ENCODE measurements around the gene SFRP2. TPM values are rescaled to one million over a fixed set of nuclear protein-coding genes. Genes with fewer than 3 reads are reported as not detected.

The SFRP2 gene
- total and polyA plus RNA-seq, 12 donors, result 0.30 to 5.2 (median 0.77) TPM; not detected in 5

- no peak overlapping the region for H3K4me3 ChIP-seq
- DNase-seq (no peak), ATAC-seq (no peak)
- H3K4me1 ChIP-seq, result no peaks in the 10 kb centered on the region
- TF ChIP-seq CTCF (IDR thresholded peaks at IDR 0.05), result no peak
- peaks cover 0 to 16% (median 0%) of the 10 kb centered on the region in 7 donors for H3K27me3 ChIP-seq
- H3K27ac ChIP-seq, result no peak overlapping the region
- intact Hi-C loops (cut with DNase I), result no loop called here
- H3K9me3 ChIP-seq, result peaks cover 0 to 12% (median 4%) of the 10 kb centered on the region in 11 donors
- H3K36me3 ChIP-seq, result no peaks in the 10 kb centered on the region
Observed at GRCh38 chr4:153824501-153824900, 35.6 kb upstream of the SFRP2 start.

DNA sequence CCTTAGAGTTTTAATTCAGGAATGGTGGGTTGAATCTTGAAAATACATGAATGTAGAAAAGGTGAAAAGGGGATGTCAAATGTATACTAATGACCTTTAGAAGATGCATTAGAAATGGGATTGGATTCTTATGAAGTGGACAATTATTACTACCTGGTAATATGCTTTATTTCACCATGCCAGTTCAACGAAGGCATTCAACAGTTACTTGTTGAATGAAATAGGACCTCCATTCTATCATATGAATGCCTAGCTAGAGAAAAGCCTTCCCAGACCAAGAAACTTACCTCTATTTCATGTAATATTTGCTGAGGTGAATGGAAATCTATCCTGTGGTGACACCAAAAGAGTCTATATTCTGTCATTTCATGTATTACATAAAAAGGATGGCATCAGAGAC lies 34.6 kb upstream of the SFRP2 start:
- Histone ChIP-seq H3K4me3 (no peak overlapping the region), H3K27me3 (peaks cover 0 to 11% (median 0%) of the 10 kb centered on the region in 7 donors), H3K4me1 (no peaks in the 10 kb centered on the region), H3K27ac (no peak overlapping the region), H3K9me3 (peaks cover 0 to 12% (median 6%) of the 10 kb centered on the region in 11 donors), H3K36me3 (no peaks in the 10 kb centered on the region)
- DNase-seq (no peak), ATAC-seq (no peak)
- intact Hi-C loops (cut with DNase I), result no loop called here
- TF ChIP-seq CTCF (IDR thresholded peaks at IDR 0.05), result no peak
- 88 to 89% methylated on average over 1 of the region's 1 CpG for WGBS, 2 donors

- DNase-seq, result no peak
- intact Hi-C loops (cut with DNase I), result no loop called here
Observed at GRCh38 chr4:153822316-153822715, 33.4 kb upstream of the SFRP2 start.

GRCh38 chr4:153817466-153817865 lies 28.6 kb upstream of the SFRP2 start:
- no peaks in the 10 kb centered on the region for H3K36me3 ChIP-seq
- intact Hi-C loops (cut with DNase I), result no loop called here
- no peak overlapping the region for H3K27ac ChIP-seq
- no peak overlapping the region for H3K4me3 ChIP-seq
- no peak for ATAC-seq
- no peaks in the 10 kb centered on the region for H3K4me1 ChIP-seq
- H3K9me3 ChIP-seq, result peaks cover 0 to 12% (median 6%) of the 10 kb centered on the region in 11 donors
- no peak for DNase-seq
- H3K27me3 ChIP-seq, result peaks cover 0 to 30% (median 3%) of the 10 kb centered on the region in 7 donors
- TF ChIP-seq CTCF (IDR thresholded peaks at IDR 0.05), result no peak

More at GRCh38 chr4:153822316-153822715, 33.4 kb upstream of the SFRP2 start:
- H3K36me3 ChIP-seq, result no peaks in the 10 kb centered on the region
- no peak for TF ChIP-seq CTCF (IDR thresholded peaks at IDR 0.05)
- ATAC-seq, result no peak
- no peak overlapping the region for H3K27ac ChIP-seq
- 63 to 66% methylated on average over 3 of the region's 3 CpGs for WGBS, 2 donors
- peaks cover 0 to 12% (median 6%) of the 10 kb centered on the region in 11 donors for H3K9me3 ChIP-seq
- H3K27me3 ChIP-seq, result peaks cover 0 to 14% (median 0%) of the 10 kb centered on the region in 7 donors
- no peak overlapping the region for H3K4me3 ChIP-seq
- H3K4me1 ChIP-seq, result no peaks in the 10 kb centered on the region

Data from heart right ventricle (tissue), 16 donors.